HUES64 (cell line): ENCODE measurements around the gene GRM3.

Source experiments
- H3K27ac ChIP-seq: 2 replicates; pipeline ENCODE4 v1.7.0; 2013; ENCODE audit warnings: low read depth, low read length, inconsistent platforms
- H3K27me3 ChIP-seq: 2 replicates; pipeline ENCODE4 v1.6.1; 2013; ENCODE audit warnings: mild to moderate bottlenecking, low read length; ENCODE audit not compliant: insufficient read depth
- H3K36me3 ChIP-seq: 2 replicates; pipeline ENCODE4 v1.6.1; 2013; ENCODE audit warnings: mild to moderate bottlenecking, low read length; ENCODE audit not compliant: insufficient read depth
- H3K4me1 ChIP-seq: 2 replicates; pipeline ENCODE4 v1.6.1; 2013; ENCODE audit warnings: mild to moderate bottlenecking, low read length, moderate library complexity; ENCODE audit not compliant: insufficient read depth
- H3K4me3 ChIP-seq: 2 replicates; pipeline ENCODE4 v1.5.1; 2013; ENCODE audit warnings: mild to moderate bottlenecking, low read length, moderate library complexity
- H3K9ac ChIP-seq: 2 replicates; pipeline ENCODE4 v1.6.1; 2013; ENCODE audit warnings: mild to moderate bottlenecking, low read depth, low read length
- H3K9me3 ChIP-seq: 2 replicates; pipeline ENCODE4 v1.6.1; 2013; ENCODE audit warnings: low read depth, low read length; ENCODE audit not compliant: insufficient read depth
- WGBS: fragments of 150-250, 120-280 bp; methylation state at CpG from one replicate; pipeline ENCODE4 v1.1.7; 2013; ENCODE audit warnings: missing lambda C conversion rate; 5-methylcytosine and 5-hydroxymethylcytosine counted together

GRM3 gene

DNA sequence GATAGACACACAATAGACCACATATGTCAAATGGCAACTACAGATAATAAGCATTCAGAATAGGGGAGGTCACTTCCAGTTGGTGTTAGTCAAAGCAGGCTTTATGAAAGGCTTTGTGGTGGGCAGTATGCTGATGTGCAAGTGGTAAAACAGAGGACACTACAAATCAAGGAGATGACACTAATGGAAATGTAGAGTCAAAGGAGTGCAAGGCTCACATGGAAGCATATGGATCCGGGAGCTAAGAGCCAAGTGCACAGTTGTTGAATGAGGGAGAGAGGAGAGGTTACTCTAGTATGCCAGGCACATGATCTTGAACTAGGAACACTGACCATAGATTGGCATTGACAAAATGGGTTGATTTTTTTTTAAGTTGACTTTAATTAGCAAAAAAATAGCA, 62.7 kb downstream of the GRM3 start:
- Histone ChIP-seq H3K4me3 (no peak overlapping the region), H3K9me3 (no peaks in the 10 kb centered on the region), H3K36me3 (no peaks in the 10 kb centered on the region), H3K9ac (no peak overlapping the region), H3K4me1 (peaks cover 12% of the 10 kb centered on the region), H3K27me3 (no peaks in the 10 kb centered on the region), H3K27ac (no peak overlapping the region)
- 90% methylated on average over 1 of the region's 1 CpG for WGBS

DNA sequence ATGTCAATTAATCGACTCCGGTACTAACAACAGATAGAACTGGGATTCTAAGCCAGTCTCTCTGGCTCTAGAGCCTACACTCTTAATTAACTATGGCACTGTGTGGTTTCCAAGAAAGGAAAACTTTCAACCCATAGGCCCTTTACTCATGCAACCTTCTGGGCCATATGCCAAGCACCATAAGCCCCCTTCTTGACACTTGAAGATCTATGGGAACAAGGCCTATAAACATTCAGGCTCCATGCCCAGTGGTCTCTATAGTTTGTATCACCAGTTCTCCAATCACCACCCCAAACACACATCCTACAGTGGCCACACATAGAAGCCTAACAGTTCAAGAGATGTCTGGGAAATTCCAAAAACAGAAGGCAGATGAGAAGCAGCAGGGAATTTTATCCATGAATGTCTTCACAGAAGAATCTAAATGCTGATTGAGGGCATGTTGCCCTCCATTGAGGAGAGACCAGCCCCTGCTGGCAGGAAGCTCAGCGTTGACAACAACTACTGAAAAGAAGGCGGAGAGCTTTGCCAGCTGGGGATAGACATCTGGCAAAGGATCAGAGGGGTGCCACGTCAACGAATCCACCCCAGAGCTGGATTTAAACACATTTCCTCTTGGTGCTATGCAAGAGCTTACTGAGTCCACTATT, 64.4 kb downstream of the GRM3 start:
- WGBS, result 60% methylated on average over 6 of the region's 6 CpGs
- Histone ChIP-seq H3K27me3 (no peaks in the 10 kb centered on the region), H3K9me3 (no peaks in the 10 kb centered on the region)

DNA sequence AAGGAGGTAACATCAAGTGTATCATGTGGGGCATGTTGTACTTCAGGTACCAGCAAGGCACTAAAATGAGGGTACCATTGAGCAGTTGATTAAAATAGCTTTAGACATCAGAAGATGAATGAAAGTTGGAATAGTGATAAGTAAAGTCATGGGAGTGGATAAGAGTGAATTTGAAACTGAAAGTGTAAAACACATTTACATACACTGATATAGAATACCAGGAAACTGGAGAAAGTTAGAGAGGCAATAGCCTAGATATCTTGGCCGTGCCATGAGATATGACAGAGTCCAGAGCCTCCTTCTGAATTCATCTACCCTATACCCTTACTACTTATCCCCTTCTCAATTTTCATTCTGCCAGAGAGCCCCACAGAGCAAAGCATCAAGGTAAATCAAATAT, 76.6 kb downstream of the GRM3 start:
- no peaks in the 10 kb centered on the region for H3K4me1 ChIP-seq
- no peak overlapping the region for H3K9ac ChIP-seq
- no peaks in the 10 kb centered on the region for H3K36me3 ChIP-seq
- H3K9me3 ChIP-seq, result no peaks in the 10 kb centered on the region
- H3K27ac ChIP-seq, result no peak overlapping the region
- WGBS, result 96% methylated on average over 1 of the region's 1 CpG
- H3K27me3 ChIP-seq, result no peaks in the 10 kb centered on the region
- no peak overlapping the region for H3K4me3 ChIP-seq

More for the DNA sequence above, 64.4 kb downstream of the GRM3 start:
- no peaks in the 10 kb centered on the region for H3K36me3 ChIP-seq
- peaks cover 12% of the 10 kb centered on the region for H3K4me1 ChIP-seq
- H3K9ac ChIP-seq, result no peak overlapping the region
- H3K4me3 ChIP-seq, result no peak overlapping the region
- H3K27ac ChIP-seq, result peak overlapping the region; percentile 47; the same call in 1 of the 2 replicates

DNA sequence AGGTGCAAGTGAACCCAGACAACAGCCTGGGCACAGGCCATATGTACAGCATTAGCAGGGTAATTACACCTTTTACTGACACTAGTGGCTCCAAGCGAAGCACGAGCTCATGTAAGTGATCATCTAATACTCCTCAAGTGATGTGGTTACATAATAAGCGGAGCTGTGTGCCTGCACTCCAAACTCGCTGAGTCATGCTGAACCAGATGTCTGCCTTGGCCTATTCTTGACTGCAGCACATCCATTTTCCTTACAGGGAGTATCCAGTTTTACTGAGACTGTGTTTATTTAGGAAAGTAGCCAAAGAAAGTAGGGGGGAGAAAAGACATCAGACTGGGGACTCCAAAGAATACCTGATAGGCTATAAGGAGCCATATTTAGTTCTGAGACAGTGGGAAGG, 90.1 kb downstream of the GRM3 start:
- Histone ChIP-seq H3K9ac (no peak overlapping the region), H3K36me3 (no peaks in the 10 kb centered on the region), H3K4me1 (no peaks in the 10 kb centered on the region), H3K27ac (no peak overlapping the region), H3K9me3 (peaks cover 11% of the 10 kb centered on the region), H3K4me3 (no peak overlapping the region), H3K27me3 (no peaks in the 10 kb centered on the region)
- 97% methylated on average over 4 of the region's 4 CpGs for WGBS

DNA sequence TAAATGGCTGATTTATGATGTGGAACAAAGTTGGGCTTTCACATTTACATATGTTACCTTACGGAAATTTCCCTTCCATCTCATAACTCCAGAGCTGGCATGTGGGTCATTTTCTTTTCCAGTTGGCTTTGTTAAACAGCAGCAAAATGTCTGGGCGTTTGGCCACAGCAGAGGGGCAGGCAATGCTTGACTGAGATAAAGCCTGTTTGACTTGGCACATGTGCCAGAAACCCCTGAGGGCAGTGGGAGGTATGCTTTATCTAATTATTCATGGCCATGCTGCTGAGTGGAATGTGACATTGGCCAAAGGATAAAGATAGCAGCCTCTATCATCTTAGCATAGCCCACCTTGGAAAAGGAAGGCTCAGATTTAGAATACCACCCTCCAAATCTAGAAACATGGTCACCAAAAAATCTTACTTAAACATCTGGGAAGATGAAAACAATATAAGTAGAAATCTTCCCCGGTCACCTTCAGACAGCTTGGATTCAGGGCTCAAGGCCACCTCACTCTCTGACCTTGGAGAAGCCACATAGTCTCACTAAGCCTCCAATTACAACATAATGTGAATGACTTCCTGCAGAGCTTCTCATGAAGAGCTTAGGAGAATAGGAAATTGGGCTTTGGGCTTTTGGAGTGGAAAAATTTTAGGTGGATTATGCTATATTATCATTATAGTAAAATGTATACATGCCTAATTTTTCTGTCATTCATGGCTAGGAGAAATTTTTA, 101.5 kb downstream of the GRM3 start:
- H3K9me3 ChIP-seq, result no peaks in the 10 kb centered on the region
- H3K27ac ChIP-seq, result no peak overlapping the region
- H3K4me3 ChIP-seq, result no peak overlapping the region
- no peak overlapping the region for H3K9ac ChIP-seq
- WGBS, result 85% methylated on average over 3 of the region's 3 CpGs
- H3K36me3 ChIP-seq, result no peaks in the 10 kb centered on the region
- H3K4me1 ChIP-seq, result peaks cover 22% of the 10 kb centered on the region
- no peaks in the 10 kb centered on the region for H3K27me3 ChIP-seq

DNA sequence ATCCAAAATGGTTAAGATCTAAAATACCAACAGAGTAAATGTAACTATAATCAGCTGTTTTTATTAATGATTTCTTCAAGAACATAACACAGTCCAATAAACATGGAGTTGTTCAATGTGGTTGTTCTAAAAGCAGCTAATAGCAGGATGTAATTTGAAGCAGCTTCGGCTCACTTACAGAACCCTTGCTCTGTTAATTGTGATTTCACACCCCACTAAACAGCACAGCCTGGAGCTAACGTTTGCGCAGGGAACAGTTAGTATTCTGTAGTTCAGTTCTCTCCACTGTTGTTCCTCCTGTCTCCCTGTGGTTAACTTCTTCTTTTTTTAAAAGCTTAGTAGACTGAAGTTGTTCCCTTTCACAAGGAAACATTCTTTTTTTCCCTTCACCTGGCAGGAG, 104.0 kb downstream of the GRM3 start:
- Histone ChIP-seq H3K36me3 (no peaks in the 10 kb centered on the region), H3K9ac (no peak overlapping the region), H3K27ac (no peak overlapping the region), H3K4me3 (no peak overlapping the region), H3K9me3 (no peaks in the 10 kb centered on the region), H3K27me3 (no peaks in the 10 kb centered on the region), H3K4me1 (peaks cover 22% of the 10 kb centered on the region)
- 72% methylated on average over 3 of the region's 3 CpGs for WGBS

DNA sequence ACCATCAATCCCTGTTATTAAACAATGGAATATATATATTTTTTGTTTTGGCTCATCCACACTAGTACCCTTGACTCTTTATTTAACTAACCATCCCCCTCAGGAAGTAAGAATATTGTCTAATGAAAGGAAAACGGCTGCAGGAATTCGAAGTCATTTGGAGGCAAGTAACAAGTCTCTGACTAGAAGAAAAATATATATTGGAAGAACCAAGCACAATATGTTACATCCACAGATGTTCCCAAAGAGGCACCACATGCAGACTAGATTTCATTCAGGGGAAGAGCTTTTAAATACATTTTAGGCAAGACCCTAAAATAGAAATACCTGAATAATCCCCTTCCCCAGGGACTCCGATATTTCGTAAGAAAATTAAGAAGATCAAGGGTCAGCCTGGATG, 104.5 kb downstream of the GRM3 start:
- peaks cover 22% of the 10 kb centered on the region for H3K4me1 ChIP-seq
- no peaks in the 10 kb centered on the region for H3K27me3 ChIP-seq
- no peaks in the 10 kb centered on the region for H3K9me3 ChIP-seq
- WGBS, result 80% methylated on average over 3 of the region's 4 CpGs
- H3K4me3 ChIP-seq, result no peak overlapping the region
- H3K27ac ChIP-seq, result no peak overlapping the region
- H3K36me3 ChIP-seq, result no peaks in the 10 kb centered on the region
- no peak overlapping the region for H3K9ac ChIP-seq

DNA sequence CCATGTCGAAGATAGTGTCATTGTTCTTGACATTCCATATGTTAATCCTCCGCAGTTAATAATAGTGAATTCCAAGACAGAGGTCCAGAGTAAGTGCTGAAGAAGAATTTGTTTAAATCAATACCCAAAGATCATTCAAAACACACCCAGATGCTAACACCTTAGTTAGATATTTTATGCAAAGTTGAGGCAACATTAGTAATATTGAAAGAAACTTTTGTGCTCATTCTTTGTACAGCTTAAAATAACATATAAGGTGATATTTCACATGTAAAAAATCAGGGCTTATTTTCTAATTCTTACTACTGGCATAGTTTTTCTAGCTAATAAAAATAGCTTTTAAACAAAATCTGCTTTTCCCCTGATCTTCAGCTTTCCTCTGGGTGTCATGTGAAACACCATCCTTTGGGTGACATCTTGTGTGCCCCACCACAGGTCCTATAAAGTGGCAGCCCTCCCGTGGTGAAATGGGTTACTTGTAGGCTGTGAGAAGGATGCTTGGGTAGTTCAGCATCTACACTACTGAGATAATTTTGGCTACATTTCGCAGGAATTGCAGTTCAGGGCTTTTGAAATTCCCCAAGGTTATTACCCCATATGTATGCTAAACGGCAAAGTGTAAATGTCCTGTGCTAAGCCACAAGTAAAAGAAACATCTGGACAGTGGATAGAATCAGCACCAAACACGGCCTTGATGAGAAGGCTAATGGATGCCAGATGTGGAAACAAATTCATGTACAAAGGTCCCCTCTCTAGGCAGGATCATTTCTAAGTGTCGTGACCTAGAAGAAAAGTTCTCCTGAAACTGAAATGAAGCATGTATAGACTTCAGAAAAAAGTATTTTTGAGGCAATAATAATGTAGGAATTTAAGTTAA, 105.4 kb downstream of the GRM3 start:
- Histone ChIP-seq H3K4me1 (peaks cover 22% of the 10 kb centered on the region), H3K4me3 (no peak overlapping the region), H3K9ac (no peak overlapping the region), H3K27ac (no peak overlapping the region), H3K36me3 (no peaks in the 10 kb centered on the region), H3K27me3 (no peaks in the 10 kb centered on the region), H3K9me3 (no peaks in the 10 kb centered on the region)
- 94% methylated on average over 7 of the region's 7 CpGs for WGBS

DNA sequence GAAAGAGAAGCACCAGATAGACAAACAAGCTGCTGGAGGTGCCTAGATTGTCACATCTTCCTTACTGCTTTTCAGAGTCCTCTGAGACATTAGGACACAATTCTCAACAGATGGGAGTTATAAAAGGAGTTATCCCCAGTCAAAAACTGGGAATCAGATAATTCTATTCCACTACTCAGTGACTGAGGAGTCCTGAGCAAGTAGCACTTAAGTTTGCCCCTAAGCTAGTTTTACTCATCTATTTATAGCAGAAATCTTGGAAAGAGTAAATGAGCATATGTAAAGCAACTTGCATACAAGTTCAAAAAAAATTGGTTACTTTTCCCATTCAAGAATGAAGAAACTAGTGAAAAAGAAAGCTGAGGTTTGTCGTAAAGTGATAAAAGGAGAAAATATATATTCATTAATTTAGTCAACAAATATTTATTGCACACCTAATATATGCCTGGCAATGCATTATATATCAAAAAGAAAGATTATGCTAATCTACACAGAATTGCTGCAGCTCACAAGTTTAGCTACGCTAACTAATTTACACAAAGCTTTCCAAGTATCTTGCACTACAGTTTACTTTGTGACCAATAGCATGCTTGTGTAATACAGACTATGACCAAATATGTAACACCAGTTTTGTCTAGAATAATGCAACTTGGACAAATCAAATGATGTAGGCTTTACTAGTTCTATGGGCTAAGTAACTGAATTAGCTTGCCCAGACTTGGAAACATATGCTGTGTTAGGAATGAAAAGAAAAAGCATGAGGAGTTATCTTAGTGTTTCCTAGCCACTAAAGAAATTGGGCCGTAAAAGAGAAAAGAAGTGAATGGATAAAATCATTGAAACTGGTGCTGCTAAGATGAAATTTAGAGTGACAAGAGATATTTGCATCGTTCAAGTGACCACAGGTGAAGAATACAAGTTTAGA, 106.3 kb downstream of the GRM3 start:
- Histone ChIP-seq H3K9me3 (no peaks in the 10 kb centered on the region), H3K27me3 (no peaks in the 10 kb centered on the region), H3K4me1 (peaks cover 22% of the 10 kb centered on the region), H3K27ac (no peak overlapping the region), H3K36me3 (no peaks in the 10 kb centered on the region), H3K9ac (no peak overlapping the region), H3K4me3 (no peak overlapping the region)
- 93% methylated on average over 3 of the region's 4 CpGs for WGBS

DNA sequence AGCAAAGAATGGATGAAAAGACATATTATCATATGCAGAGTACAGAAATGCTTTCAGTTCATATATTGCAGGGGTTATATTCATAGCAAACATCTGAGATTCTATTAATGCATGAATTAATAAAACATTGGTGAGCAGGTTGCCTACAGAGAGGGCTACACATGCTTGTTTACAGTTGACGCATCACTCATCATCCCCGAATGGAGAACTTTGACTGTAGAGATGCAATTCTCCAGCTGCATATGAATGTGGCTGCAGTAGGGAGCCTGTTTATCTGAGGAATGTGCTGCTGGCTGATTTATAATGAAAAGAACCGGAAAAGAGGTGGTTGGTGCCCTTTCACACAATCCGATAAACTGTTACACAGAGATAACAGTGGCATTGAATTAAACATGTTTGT, 116.5 kb downstream of the GRM3 start:
- Histone ChIP-seq H3K27ac (peak overlapping the region; percentile 56), H3K9me3 (no peaks in the 10 kb centered on the region), H3K27me3 (no peaks in the 10 kb centered on the region), H3K4me1 (peaks cover 39% of the 10 kb centered on the region), H3K36me3 (no peaks in the 10 kb centered on the region), H3K4me3 (no peak overlapping the region), H3K9ac (no peak overlapping the region)
- 30% methylated on average over 4 of the region's 4 CpGs for WGBS
